HG03565 (cell line): ENCODE results near the gene TMEM38B.
"Not testable (repeated sequence)": the region's sequence is repeated elsewhere in the genome, so short reads cannot be mapped to it uniquely, and the experiment has no call there.

Experiments used
- ATAC-seq: cut with Tn5 transposase; IDR thresholded peaks from one replicate; pipeline ENCODE4 v1.9.1; 2021; ENCODE audit warnings: mild to moderate bottlenecking, moderate library complexity; ENCODE audit not compliant: unreplicated experiment

The TMEM38B gene

GRCh38 chr9:105714020-105714331 is 19.6 kb downstream of the TMEM38B start:
- ATAC-seq, result no peak

DNA sequence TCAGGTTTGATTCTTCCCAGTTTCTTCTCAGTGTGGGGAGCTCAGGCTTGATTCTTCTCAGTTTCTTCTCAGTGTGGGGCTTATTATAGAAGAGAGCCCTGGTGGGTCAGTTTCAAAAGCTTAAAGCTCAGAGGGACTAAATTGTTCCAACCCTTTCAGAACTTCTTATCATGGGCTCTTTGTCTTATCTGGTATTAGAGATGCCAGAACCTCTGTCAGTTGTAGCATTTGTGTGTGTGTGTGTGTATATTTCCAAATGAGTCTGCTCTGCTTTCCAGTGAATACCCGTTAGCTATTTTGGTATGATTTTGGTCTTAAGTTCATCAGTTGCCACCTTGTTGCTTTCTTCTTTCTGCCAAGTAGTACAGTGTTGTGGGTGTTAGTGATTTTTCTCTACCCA is 21.8 kb downstream of the TMEM38B start:
- ATAC-seq, result no peak

DNA sequence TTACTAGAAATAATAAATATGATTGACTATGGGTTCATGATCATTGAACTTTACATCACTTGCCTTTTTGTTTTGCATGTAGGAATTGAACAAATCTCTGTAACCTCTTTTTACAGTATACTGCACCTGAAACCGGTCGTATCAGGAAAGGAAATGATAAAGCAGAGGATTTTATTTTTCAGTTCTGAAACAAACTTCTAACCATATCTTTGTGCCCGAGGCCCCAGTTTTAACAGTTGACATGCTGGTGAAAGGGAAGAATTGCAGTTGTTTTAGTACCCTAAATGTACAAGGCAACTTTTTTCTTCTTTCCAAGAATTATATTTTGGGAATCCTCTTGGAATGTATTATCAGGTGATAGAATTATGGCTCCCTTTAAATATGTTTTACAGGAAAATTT is 27.8 kb downstream of the TMEM38B start:
- no peak for ATAC-seq

DNA sequence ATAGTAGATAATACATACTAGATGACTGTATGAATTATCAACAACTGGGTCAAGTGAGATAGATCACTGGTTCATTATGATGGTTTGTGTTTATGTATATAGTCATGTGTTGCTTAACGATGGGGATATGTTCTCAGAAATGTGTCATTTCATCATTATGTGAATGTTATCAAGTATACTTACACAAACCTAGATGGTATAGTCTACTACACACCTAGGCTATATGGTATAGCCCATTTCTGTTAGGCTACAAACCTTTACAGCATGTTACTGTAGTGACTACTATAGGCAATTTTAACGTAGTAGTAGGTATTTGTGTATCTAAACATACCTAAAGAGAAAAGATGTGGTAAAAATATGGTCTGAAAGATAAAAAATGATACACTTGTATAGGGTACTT is 31.0 kb downstream of the TMEM38B start:
- no peak for ATAC-seq

DNA sequence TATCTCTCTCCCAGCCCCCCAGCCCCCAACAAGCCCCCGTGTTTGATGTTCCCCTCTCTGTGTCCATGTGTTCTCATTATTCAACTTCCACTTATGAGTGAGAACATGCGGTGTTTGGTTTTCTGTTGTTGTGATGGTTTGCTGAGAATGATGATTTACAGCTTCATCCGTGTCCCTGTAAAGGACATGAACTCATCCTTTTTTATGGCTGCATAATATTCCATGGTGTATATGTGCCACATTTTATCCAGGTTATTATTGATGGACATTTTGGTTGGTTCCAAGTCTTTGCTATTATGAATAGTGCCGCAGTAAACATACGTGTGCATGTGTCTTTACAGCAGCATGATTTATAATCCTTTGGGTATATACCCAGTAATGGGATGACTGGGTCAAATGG is 33.9 kb downstream of the TMEM38B start:
- not testable (repeated sequence) for ATAC-seq

- ATAC-seq, result not testable (repeated sequence)
Observed at GRCh38 chr9:105731420-105731819, 37.1 kb downstream of the TMEM38B start.

DNA sequence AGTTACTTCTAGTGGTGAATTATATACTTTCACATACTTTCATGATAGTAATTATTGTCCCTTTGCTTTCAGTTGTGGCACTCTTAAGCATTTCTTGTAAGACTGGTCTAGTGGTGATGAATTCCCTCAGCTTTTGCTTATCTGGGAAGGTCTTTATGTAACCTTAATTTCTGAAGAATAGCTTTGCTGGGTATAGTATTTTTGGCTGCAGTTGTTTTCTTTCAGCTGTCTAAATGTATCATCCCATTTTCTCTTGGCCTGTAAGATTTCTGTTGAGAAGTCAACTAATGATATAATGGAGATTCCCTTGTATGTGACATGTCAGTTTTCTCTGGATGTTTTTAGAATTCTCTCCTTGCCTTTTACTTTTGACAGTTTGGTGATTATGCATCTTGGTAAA is 41.0 kb downstream of the TMEM38B start:
- ATAC-seq, result no peak

DNA sequence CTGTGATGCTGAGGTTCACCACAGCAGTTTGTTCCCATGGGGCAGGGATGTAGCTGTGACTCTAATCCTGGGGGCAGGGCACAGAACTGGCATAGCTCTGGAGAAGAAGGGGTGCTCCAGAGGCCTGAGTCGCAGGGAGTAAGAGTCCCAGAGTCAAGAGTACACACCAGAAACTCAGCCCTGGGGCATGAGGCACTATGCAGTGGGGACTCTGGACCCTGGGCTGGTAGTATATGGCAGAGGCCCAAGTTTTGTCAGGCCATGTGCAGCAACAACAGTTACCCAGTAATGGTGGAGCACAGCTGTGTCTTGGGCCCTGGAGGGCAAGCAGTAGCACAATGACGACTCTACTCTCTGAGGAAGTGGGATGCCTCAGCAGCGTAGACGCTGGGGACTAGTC is 42.9 kb downstream of the TMEM38B start:
- ATAC-seq, result no peak

DNA sequence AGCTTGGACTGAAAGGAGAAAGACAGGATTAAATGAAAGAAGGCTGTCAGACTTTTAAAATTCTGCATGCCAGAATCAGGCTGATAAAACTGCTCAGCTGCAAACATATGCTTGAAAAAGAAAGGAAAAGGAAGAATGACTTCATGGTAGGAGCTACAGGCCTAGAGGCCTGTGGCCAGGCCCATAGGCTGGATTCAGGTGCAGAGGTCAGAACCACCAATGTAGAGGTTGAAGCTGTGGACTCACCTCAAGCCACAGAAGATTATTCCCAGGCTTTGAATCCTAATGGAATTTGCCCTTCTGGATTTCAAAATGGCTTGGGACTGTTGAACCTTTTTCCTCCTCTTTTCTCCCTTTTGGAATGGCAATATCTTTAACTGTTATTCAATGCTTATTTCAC is 47.7 kb downstream of the TMEM38B start:
- ATAC-seq, result no peak

DNA sequence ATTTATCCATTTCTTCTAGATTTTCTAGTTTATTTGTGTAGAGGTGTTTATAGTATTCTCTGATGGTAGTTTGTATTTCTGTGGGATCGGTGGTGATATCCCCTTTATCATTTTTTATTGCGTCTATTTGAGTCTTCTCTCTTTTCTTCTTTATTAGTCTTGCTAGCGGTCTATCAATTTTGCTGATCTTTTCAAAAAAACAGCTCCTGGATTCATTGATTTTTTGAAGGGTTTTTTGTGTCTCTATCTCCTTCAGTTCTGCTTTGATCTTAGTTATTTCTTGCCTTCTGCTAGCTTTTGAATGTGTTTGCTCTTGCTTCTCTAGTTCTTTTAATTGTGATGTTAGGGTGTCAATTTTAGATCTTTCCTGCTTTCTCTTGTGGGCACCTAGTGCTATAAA is 53.0 kb downstream of the TMEM38B start:
- not testable (repeated sequence) for ATAC-seq

DNA sequence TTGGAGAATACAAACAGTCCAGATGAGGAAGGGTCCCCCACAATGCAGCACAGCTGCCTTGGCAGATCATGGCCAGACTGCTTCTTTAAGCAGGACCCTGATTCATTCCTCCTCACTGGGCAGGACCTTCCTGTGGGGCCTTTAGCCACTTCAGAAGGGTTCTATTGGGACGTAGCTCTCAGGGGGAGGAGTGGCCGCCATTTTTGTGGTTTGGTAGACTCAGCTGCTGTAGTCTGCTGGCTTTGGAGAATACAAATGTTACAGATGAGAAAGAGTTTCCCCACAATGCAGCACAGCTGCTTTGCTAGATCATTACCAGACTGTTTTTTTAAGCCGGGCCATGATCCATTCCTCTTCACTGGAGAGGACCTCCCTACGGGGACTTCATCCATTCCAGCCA is 57.4 kb downstream of the TMEM38B start:
- ATAC-seq, result no peak

DNA sequence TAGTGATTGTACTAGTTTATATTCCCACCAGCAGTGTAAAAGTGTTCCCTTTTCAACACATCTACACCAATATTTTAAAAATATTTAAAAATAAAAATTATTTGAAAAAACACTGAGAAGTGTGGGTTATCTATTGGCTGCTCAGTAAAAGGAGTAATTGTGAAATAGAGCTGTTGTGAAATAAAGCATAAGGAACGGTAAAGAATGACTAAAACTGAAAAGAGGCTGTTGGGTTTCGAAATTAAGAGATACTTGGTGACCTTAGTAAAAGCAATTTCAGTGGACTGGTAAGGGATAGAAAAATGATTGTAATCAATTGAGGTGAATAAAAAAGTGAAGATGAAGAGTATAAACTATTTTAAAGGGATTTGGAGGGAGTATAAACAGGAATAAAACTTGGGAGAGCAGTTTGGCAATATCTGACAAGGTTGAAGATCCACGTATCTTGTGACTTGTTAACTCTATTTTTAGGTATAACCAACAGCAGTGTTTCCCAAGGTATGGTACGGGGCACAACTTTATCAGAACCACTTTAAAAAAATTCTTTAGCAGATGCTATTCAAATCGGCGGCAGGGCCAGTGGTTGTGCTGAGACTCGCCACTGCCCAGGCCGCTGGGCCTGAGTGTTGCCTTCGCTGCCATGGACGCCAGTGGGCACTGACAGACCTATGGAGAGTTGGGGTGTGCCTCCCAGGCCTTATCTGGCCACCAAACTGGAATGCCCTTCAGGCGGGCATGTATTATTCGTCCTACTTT is 63.3 kb downstream of the TMEM38B start:
- no peak for ATAC-seq

- no peak for ATAC-seq
Observed at GRCh38 chr9:105760053-105760452, 65.7 kb downstream of the TMEM38B start.

GRCh38 chr9:105782561-105783494 is 88.5 kb downstream of the TMEM38B start:
- ATAC-seq, result not testable (repeated sequence)

DNA sequence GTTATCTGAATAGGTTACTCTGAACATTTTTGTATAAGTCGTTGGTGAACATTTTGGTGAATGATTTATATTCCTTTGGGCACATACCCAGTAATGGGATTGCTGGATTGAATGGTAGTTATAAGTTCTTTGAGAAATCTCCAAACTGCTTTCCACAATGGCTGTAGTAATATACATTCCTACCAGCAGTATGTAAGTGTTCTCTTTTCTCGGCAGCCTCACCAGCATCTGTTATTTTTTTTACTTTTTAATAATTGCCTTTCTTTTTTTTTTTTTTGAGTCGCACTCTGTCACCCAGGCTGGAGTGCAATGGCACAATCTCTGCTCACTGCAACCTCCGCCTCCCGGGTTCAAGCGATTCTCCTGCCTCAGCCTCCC is 89.1 kb downstream of the TMEM38B start:
- ATAC-seq, result not testable (repeated sequence)

DNA sequence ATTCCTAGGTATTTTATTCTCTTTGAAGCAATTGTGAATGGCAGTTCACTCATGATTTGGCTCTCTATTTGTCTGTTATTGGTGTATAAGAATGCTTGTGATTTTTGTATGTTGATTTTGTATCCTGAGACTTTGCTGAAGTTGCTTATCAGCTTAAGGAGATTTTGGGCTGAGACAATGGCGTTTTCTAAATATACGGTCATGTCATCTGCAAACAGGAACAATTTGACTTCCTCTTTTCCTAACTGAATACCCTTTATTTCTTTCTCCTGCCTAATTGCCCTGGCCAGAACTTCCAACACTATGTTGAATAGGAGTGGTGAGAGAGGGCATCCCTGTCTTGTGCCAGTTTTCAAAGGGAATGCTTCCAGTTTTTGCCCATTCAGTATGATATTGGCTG is 92.5 kb downstream of the TMEM38B start:
- not testable (repeated sequence) for ATAC-seq

- no peak for ATAC-seq
Observed at GRCh38 chr9:105816202-105816744, 121.9 kb downstream of the TMEM38B start.

- ATAC-seq, result no peak
Observed at GRCh38 chr9:105816981-105817380, 122.6 kb downstream of the TMEM38B start.

- ATAC-seq, result no peak
Observed at GRCh38 chr9:105818903-105819302, 124.6 kb downstream of the TMEM38B start.

GRCh38 chr9:105822814-105823213 is 128.5 kb downstream of the TMEM38B start:
- no peak for ATAC-seq
